Keratinocyte (primary cell): ENCODE measurements around the gene PJA2.

Source experiments
- EZH2 ChIP-seq: IDR thresholded peaks from one replicate; pipeline ENCODE4 v1.6.1; 2012; ENCODE audit warnings: inconsistent platforms, mild to moderate bottlenecking, low read length, moderate library complexity
- TF ChIP-seq, protein P1 (sequence below), 3 experiments: IDR thresholded peaks in 1 of 3; conservative IDR thresholded peaks in 1 of 3; optimal IDR thresholded peaks in 1 of 3; 2 replicates in 2 of 3; 3 replicates in 1 of 3; pipeline versions ENCODE3 to v1.5.1; 2011; ENCODE audit warnings: low read length in 3 of 3, mild to moderate bottlenecking in 3 of 3, moderate library complexity in 2 of 3, control low read depth in 1 of 3, inconsistent platforms in 1 of 3; ENCODE audit not compliant: insufficient read depth in 2 of 3; ENCODE audit errors: extremely low read depth in 1 of 3

DNA sequence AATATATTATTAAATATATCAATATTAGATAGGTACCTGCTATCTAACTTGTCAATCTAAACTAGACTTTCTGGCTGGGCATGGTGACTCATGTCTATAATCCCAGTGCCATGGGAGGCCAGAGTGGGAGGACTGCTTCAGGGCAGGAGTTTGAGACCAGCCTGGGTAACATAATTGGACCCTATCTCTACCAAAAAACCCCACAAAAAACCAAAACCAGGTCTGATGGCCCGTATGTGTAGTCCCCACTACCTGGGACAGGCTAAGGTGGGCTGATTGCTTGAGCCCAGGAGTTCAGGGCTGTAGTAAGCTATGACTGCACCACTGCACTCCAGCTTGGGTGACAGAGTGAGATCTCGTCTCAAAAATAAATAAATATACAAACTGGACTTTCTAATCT is 55.0 kb downstream of the PJA2 start:
- TF ChIP-seq, protein P1, sequence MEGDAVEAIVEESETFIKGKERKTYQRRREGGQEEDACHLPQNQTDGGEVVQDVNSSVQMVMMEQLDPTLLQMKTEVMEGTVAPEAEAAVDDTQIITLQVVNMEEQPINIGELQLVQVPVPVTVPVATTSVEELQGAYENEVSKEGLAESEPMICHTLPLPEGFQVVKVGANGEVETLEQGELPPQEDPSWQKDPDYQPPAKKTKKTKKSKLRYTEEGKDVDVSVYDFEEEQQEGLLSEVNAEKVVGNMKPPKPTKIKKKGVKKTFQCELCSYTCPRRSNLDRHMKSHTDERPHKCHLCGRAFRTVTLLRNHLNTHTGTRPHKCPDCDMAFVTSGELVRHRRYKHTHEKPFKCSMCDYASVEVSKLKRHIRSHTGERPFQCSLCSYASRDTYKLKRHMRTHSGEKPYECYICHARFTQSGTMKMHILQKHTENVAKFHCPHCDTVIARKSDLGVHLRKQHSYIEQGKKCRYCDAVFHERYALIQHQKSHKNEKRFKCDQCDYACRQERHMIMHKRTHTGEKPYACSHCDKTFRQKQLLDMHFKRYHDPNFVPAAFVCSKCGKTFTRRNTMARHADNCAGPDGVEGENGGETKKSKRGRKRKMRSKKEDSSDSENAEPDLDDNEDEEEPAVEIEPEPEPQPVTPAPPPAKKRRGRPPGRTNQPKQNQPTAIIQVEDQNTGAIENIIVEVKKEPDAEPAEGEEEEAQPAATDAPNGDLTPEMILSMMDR (optimal IDR thresholded peaks at IDR 0.05 in 1 of 3, IDR thresholded peaks at IDR 0.05 in 1 of 3, conservative IDR thresholded peaks at IDR 0.05 in 1 of 3; ENCODE audit: extremely low read depth in 1 of 3, insufficient read depth in 2 of 3, low read length in 3 of 3) = no peak
- no peak for TF ChIP-seq EZH2
